Ovary (tissue), 9 donors: Measurements from ENCODE around the gene LIN28B. TPM values are rescaled to one million over a fixed set of nuclear protein-coding genes. Genes with fewer than 3 reads are reported as not detected.

ENCODE experiments used
- DNase-seq, 5 donors: peaks; one replicate each; pipeline ENCODE4 v3.0.0-alpha.2; 2019 to 2020
- H3K27ac ChIP-seq, 2 donors: fragments of 200-600 bp; one replicate each; pipeline versions ENCODE4 v1.5.1 to v1.8.0; 2019 to 2022
- H3K27me3 ChIP-seq: fragments of 200-600 bp; one replicate; pipeline ENCODE4 v1.8.0; 2022
- H3K36me3 ChIP-seq: fragments of 200-600 bp; sonication (generic); one replicate; pipeline ENCODE4 v1.5.1; 2019
- H3K4me1 ChIP-seq: one replicate; pipeline ENCODE4 v1.8.1; 2013; ENCODE audit warnings: mild to moderate bottlenecking, moderate library complexity; ENCODE audit not compliant: insufficient read depth
- H3K4me3 ChIP-seq: fragments of 200-600 bp; sonication (generic); one replicate; pipeline ENCODE4 v1.5.1; 2017
- H3K9me3 ChIP-seq, 2 donors: fragments of 200-600 bp in 1 of 2; sonication (generic) in 1 of 2; one replicate each; pipeline versions ENCODE4 v1.5.1 to v1.8.1; 2013 to 2019; ENCODE audit warnings: mild to moderate bottlenecking in 1 of 2, moderate library complexity in 1 of 2
- EP300 ChIP-seq: sonication (generic); formaldehyde crosslinking; IDR thresholded peaks from one replicate; pipeline ENCODE4 v1.6.1; 2017; ENCODE audit warnings: antibody characterized with exemption
- POLR2A ChIP-seq: fragments of 450-650 bp; IDR thresholded peaks from one replicate; pipeline ENCODE4 v1.6.1; 2017; ENCODE audit warnings: antibody characterized with exemption, mild to moderate bottlenecking, moderate library complexity
- WGBS, 3 donors: extraction: QIAGEN DNeasy Blood & Tissue Kit in 1 of 3; methylation state at CpG; one replicate each; pipeline versions ENCODE4 v1.1.5 to v1.1.7; 2013 to 2017; 5-methylcytosine and 5-hydroxymethylcytosine counted together
- intact Hi-C, 4 donors: fragments of 100-400 bp; cut with DNase I; formaldehyde crosslinking; loops; one replicate each; pipeline versions ENCODE4 v1.11.0 to v1.15.1; 2022 to 2023
- polyA plus RNA-seq, 2 donors: library from polyadenylated mRNA; stranded (reverse); fragments of 200-250 nt in 1 of 2; fragments of 350-450 nt in 1 of 2; fragmentation: Illumina TruSeq in 1 of 2; extraction: RNeasy Lipid Tissue Mini Kit (QIAGEN cat#74804) in 1 of 2; gene quantifications; one replicate each; pipeline ENCODE4 v1.2.3, GENCODE V29; 2013 to 2014
- small RNA-seq: library from RNA; depleted of rRNA; stranded (forward); fragments of <200 nt; gene quantifications from one replicate; pipeline ENCODE3, GENCODE V24; 2016
- total RNA-seq, 7 donors: library from RNA; depleted of rRNA in 2 of 7; stranded (reverse); fragments of >200 nt in 2 of 7; fragmentation: NEBNext Ultra II Directional in 3 of 7; extraction: Animal tissue kit (Norgen Biotek cat#: 25700) in 3 of 7; gene quantifications; one replicate each; pipeline versions ENCODE4 v1.1.0 to v1.2.4, GENCODE V29; 2016 to 2023
- TF ChIP-seq, protein P1 (sequence below), 3 donors: fragments of 450-650 bp in 2 of 3; fragments of 200-600 bp in 1 of 3; IDR thresholded peaks; one replicate each; pipeline versions ENCODE4 v1.5.1 to v1.8.0; 2016 to 2022; ENCODE audit warnings: antibody characterized with exemption in 3 of 3, mild to moderate bottlenecking in 1 of 3
- donor health status: DM: no; HTN: no; CAD: no; lungs with moderate emphysema.
- donor health status: DM: no; HTN: no; CAD: no.
- donor health status: Bipolar disorder and iron deficiency.
- donor health status: DM: yes; HTN: yes; CAD: no.
- donor health status: DM: no; HTN: no; CAD: no.
- donor health status: DM: yes; HTN: yes; CAD: no.

The LIN28B gene
- total and polyA plus RNA-seq, 9 donors = 0.15 TPM; not detected in 8

DNA sequence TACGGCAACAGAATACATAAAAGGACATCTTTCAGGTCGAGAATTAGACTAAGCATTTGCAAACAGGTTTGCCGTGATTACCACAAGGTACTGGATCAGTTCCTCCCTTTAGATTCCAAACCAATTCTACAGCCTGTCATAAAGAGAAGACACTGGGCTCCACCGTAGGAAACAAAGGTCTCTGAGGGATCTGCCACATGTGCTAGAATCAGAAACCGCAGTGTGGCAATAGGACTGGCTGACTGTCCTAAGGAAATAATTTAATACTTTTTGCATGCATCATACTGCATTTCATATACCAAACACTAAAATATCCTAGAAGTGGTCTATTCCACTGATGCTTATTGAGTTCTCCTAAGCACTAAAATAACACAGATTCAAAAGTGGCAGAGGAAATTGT, 163.7 kb downstream of the LIN28B start:
- no peak overlapping the region for H3K4me3 ChIP-seq
- TF ChIP-seq, protein P1, sequence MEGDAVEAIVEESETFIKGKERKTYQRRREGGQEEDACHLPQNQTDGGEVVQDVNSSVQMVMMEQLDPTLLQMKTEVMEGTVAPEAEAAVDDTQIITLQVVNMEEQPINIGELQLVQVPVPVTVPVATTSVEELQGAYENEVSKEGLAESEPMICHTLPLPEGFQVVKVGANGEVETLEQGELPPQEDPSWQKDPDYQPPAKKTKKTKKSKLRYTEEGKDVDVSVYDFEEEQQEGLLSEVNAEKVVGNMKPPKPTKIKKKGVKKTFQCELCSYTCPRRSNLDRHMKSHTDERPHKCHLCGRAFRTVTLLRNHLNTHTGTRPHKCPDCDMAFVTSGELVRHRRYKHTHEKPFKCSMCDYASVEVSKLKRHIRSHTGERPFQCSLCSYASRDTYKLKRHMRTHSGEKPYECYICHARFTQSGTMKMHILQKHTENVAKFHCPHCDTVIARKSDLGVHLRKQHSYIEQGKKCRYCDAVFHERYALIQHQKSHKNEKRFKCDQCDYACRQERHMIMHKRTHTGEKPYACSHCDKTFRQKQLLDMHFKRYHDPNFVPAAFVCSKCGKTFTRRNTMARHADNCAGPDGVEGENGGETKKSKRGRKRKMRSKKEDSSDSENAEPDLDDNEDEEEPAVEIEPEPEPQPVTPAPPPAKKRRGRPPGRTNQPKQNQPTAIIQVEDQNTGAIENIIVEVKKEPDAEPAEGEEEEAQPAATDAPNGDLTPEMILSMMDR (IDR thresholded peaks at IDR 0.05) = no peak
- no peak for TF ChIP-seq POLR2A
- TF ChIP-seq EP300 = no peak
- H3K9me3 ChIP-seq = no peaks in the 10 kb centered on the region
- no peaks in the 10 kb centered on the region for H3K27me3 ChIP-seq
- no peak overlapping the region for H3K27ac ChIP-seq
- no peaks in the 10 kb centered on the region for H3K4me1 ChIP-seq
- DNase-seq = no peak
- H3K36me3 ChIP-seq = no peaks in the 10 kb centered on the region
- intact Hi-C loops = no loop called here
- 84 to 90% (median 86%) methylated on average over 5 of the region's 5 CpGs for WGBS, 3 donors

DNA sequence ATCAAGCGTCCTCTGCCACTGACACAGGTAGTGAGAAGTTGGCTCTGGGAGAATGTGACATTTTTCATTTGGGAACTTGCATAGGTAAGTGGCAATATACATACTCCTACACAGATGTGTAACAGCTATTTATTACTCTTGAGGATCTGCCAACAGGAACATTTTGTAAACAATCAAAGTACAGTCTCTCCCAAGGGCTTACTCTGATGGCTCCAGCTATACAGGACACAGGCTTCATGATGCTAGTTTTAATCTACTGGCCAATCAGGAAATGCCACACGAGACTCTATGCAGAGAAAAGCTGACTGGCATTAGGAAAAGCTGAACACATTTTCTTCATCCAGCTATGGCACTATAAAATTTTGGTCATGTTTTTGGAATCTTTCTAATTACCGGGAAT, 165.1 kb downstream of the LIN28B start:
- intact Hi-C loops = no loop called here
- Histone ChIP-seq H3K9me3 (no peaks in the 10 kb centered on the region), H3K27me3 (no peaks in the 10 kb centered on the region), H3K4me1 (no peaks in the 10 kb centered on the region), H3K36me3 (no peaks in the 10 kb centered on the region), H3K4me3 (no peak overlapping the region), H3K27ac (no peak overlapping the region)
- TF ChIP-seq EP300 (no peak), POLR2A (no peak)
- TF ChIP-seq, protein P1 (IDR thresholded peaks at IDR 0.05) = no peak
- WGBS, 3 donors = 81 to 85% (median 84%) methylated on average over 3 of the region's 3 CpGs
- no peak for DNase-seq

DNA sequence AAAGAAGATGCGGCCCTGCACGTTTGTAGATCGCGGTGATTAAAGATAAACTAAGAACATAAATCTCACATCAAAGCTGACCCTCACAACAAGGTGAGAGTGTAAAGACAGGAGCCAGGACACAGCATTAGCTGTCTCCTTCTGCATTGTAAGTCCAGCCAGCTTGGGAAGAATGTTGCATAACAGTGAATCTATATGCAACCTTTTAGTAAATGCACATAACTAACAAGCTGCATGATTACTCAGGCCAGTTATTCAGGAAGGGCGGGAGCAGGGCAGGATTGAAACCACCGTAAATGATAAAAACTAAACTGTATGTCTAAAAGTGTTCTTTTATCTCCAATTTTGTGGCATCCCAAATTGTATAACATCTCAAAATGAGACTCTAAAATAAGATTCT, 165.8 kb downstream of the LIN28B start:
- WGBS, 3 donors = 62 to 65% (median 65%) methylated on average over 6 of the region's 6 CpGs
- Histone ChIP-seq H3K27me3 (no peaks in the 10 kb centered on the region), H3K9me3 (no peaks in the 10 kb centered on the region), H3K4me1 (no peaks in the 10 kb centered on the region), H3K4me3 (no peak overlapping the region), H3K27ac (no peak overlapping the region), H3K36me3 (no peaks in the 10 kb centered on the region)
- DNase-seq = no peak
- intact Hi-C loops = no loop called here
- TF ChIP-seq POLR2A (no peak), EP300 (no peak)
- TF ChIP-seq, protein P1 (IDR thresholded peaks at IDR 0.05) = no peak

Small RNAs within 50 kb of the gene (small RNA-seq; reads per million reads assigned to genes)
- gene RNU6-1106P = not detected

Other genes starting within 250 kb of the LIN28B start
- 10 to 100 TPM; 16.2 to 26.1 (median 18.9) TPM for gene HACE1, start 97.2 kb upstream of the LIN28B start, total RNA-seq
- gene HACE1, start 97.2 kb upstream of the LIN28B start, polyA plus RNA-seq = 1 to 10 TPM; 7.9 to 8.3 TPM
- under 1 TPM in 1 of 7 donors, not detected in 6; 0.45 TPM for gene POPDC3, start 222.9 kb downstream of the LIN28B start, total RNA-seq
- gene POPDC3, start 222.9 kb downstream of the LIN28B start, polyA plus RNA-seq = 1 to 10 TPM in 1 of 2 donors, under 1 TPM in 1; 0.15 to 3.1 TPM